ENCODE measurements around the gene SLIT3.

DNA sequence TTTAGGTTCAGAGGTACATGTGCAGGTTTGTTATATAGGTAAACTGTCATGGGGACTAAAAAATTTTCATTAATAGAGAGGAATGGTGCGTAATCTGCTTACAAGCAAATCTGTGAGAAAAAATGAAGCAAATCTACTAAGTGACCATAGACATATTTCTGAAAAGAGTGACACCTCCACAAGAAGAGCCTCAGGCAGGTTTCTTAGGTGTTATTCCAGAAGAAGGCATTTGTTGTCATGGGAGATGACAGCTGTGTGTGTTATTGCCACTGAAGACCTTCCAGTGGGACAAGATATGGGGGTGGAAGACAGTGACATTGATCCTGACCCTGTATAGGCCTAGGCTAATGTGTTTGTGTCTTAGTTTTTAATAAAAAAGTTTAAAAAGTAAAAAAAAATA, 652.9 kb downstream of the SLIT3 start:
- TF ChIP-seq, protein P1, sequence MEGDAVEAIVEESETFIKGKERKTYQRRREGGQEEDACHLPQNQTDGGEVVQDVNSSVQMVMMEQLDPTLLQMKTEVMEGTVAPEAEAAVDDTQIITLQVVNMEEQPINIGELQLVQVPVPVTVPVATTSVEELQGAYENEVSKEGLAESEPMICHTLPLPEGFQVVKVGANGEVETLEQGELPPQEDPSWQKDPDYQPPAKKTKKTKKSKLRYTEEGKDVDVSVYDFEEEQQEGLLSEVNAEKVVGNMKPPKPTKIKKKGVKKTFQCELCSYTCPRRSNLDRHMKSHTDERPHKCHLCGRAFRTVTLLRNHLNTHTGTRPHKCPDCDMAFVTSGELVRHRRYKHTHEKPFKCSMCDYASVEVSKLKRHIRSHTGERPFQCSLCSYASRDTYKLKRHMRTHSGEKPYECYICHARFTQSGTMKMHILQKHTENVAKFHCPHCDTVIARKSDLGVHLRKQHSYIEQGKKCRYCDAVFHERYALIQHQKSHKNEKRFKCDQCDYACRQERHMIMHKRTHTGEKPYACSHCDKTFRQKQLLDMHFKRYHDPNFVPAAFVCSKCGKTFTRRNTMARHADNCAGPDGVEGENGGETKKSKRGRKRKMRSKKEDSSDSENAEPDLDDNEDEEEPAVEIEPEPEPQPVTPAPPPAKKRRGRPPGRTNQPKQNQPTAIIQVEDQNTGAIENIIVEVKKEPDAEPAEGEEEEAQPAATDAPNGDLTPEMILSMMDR (IDR thresholded peaks at IDR 0.05), result no peak
- TF ChIP-seq POLR2A (IDR thresholded peaks at IDR 0.05) (no peak), EP300 (IDR thresholded peaks at IDR 0.05) (no peak), POLR2AphosphoS5 (IDR thresholded peaks at IDR 0.05) (no peak)

All from stomach (tissue), 4 donors.